Body of pancreas (tissue), 4 donors: ENCODE measurements around the gene INAFM1.

Experiments used
- POLR2A ChIP-seq, 3 donors: fragments of 450-650 bp; IDR thresholded peaks; one replicate each; pipeline ENCODE4 v1.6.1; 2016; ENCODE audit warnings: antibody characterized with exemption in 3 of 3, mild to moderate bottlenecking in 2 of 3
- TF ChIP-seq, protein P1 (sequence below), 7 experiments: fragments of 450-650 bp in 4 of 7; fragments of 200-600 bp in 3 of 7; sonication (generic) in 3 of 7; IDR thresholded peaks; one replicate each; pipeline ENCODE4 v1.5.1; 2016 to 2019; ENCODE audit warnings: antibody characterized with exemption in 7 of 7

DNA sequence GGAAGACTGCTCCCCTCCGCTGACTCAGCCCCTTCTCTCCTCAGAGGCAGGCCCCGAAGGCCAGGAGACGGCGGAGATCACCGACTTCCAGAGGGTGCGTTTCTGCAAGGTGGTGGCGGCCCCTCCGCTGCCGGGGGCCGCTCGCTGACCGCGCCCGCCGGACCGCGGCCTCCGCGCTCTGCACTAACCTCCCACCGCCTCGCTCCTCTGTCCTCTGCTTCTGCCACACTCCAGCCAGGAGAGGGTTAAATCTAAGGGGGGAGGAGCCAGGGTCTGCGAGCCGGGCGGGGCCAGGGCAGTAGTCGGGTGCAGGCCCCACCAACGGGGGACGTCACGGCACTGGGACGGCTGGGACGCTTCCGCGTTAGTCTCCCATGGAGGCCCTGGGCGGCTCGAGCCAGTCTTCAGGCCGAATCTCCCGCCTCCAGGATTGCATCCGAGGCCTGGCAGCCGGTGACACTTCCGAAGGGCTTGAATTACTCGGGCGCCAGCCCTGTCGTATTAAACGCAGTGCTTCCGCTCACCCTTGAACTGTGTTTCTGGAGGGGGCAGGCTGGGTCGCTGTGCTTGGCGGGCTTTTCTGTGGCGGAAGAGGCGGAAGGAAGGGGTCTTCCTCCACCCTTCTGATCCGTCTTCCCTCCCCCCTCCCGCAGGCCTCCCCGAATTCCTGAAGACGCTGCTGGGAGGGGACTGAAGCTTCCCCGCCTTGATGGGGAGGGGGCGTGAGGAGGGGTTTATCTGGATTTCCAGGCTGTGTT lies 1.2 kb upstream of the INAFM1 start:
- TF ChIP-seq POLR2A (IDR thresholded peaks at IDR 0.05), result peak; percentile 78 to 96 (median 94)
- TF ChIP-seq, protein P1, sequence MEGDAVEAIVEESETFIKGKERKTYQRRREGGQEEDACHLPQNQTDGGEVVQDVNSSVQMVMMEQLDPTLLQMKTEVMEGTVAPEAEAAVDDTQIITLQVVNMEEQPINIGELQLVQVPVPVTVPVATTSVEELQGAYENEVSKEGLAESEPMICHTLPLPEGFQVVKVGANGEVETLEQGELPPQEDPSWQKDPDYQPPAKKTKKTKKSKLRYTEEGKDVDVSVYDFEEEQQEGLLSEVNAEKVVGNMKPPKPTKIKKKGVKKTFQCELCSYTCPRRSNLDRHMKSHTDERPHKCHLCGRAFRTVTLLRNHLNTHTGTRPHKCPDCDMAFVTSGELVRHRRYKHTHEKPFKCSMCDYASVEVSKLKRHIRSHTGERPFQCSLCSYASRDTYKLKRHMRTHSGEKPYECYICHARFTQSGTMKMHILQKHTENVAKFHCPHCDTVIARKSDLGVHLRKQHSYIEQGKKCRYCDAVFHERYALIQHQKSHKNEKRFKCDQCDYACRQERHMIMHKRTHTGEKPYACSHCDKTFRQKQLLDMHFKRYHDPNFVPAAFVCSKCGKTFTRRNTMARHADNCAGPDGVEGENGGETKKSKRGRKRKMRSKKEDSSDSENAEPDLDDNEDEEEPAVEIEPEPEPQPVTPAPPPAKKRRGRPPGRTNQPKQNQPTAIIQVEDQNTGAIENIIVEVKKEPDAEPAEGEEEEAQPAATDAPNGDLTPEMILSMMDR (IDR thresholded peaks at IDR 0.05), result no peak
